Measurements from ENCODE around the gene PARVB. TPM values are rescaled to one million over a fixed set of nuclear protein-coding genes. Genes with fewer than 3 reads are reported as not detected.
"Not testable (repeated sequence)": the region's sequence is repeated elsewhere in the genome, so short reads cannot be mapped to it uniquely, and the experiment has no call there.

The PARVB gene
- total RNA-seq, 1 donor from 2014 or later = 38.2 TPM

DNA sequence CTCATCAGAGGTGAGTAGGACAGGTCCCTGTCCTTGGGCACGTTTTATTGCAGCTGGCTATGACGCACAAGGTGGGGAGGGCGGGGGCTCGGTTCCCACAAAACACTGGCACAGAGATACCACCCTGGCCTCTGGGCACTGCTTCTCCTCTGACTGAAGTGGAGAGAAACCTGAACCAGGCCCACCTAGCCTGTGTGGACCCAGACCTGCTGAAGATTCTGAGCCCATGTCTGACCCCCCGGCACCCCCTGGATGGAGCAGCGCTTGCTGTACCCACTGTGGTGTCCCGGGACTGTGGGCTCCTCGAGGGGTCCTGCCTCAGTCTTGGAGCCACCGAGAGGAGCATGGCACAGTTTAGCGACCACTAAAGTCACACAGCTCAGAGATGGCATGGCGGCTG is 72.6 kb downstream of the PARVB start:
- no peak for DNase-seq (ENCODE audit: low spot score)
- no peak for ATAC-seq

GRCh38 chr22:44097263-44098020 is 73.3 kb downstream of the PARVB start:
- intact Hi-C loops (cut with DNase I) = no loop called here
- DNase-seq (ENCODE audit: low spot score) = no peak
- no peak for ATAC-seq

More for the DNA sequence above, 72.6 kb downstream of the PARVB start:
- intact Hi-C loops (cut with DNase I) = no loop called here

- DNase-seq (ENCODE audit: low spot score) = no peak
- intact Hi-C loops (cut with DNase I) = no loop called here
- no peak for ATAC-seq
Measured at GRCh38 chr22:44098021-44098739, 74.1 kb downstream of the PARVB start.

DNA sequence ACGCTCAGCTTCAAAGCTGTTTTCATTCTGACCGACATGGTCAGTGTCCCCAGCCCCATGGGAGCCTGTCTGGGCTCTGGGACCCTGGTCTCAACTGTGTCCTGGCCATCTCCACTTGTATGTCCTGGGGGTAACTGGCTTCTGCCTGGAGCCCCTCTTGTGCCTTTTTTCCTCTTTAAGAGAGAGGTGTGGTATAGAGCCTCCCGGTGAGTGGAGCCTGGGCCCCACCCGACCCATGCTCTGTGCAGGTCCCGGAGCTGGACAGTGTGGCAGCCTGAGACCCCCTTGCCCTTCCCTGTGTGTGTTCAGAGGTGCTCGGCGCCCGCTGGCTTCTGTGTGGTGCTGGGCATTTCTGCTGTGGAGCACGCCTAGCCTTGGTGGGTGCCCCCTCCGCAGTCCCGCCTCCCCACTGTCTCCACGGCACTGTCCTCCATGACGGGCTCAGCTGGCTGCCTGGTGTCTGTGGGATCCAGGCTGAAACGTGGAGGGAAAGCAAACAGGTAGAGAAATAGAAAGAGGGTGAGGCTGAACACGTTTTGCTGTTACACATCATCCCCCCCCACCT is 74.9 kb downstream of the PARVB start:
- ATAC-seq (no peak), DNase-seq (ENCODE audit: low spot score) (no peak)
- intact Hi-C loops (cut with DNase I) = no loop called here

GRCh38 chr22:44099696-44100095 is 75.6 kb downstream of the PARVB start:
- DNase-seq (ENCODE audit: low spot score) = no peak
- no peak for ATAC-seq
- intact Hi-C loops (cut with DNase I) = no loop called here

DNA sequence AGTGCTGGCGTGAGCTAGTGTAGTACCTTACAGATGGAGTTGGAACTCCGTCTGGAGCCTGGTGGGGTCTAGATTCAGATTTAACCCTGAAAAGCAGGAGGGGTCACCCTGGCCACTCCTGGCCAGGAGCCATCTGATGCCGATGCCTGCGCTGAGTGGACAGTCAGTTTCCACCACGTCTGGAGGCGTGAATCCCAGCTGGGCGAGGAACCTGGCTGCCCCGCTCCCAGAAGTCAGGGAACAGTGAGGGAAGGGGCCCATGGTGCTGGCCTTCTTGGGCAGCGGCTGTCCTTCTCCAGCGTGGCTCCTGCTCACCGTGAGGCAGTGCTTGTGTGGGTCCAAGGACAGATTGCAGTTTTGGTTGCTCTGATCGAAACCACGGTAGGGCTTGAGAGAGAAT is 76.3 kb downstream of the PARVB start:
- DNase-seq (ENCODE audit: low spot score) = no peak
- intact Hi-C loops (cut with DNase I) = no loop called here
- ATAC-seq = no peak

DNA sequence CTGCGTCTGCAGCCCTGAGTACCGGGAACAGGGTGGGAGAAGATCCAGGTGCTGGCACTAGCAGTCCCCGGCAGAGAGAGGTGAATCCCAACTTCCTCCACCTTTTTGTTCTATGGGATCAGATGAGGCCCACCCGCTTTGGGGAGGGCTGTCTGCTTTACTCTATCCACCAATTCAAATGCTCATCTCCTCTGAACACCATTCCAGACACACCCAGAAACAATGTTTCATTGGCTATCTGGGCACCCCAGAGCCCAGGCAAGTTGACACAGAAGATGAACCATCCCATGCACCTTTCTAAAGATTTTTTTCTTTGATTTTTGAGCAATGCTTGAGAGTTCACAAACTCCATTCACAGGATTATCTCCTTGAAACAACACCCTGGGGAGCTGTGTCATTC is 78.0 kb downstream of the PARVB start:
- no peak for ATAC-seq
- intact Hi-C loops (cut with DNase I) = no loop called here
- no peak for DNase-seq (ENCODE audit: low spot score)

DNA sequence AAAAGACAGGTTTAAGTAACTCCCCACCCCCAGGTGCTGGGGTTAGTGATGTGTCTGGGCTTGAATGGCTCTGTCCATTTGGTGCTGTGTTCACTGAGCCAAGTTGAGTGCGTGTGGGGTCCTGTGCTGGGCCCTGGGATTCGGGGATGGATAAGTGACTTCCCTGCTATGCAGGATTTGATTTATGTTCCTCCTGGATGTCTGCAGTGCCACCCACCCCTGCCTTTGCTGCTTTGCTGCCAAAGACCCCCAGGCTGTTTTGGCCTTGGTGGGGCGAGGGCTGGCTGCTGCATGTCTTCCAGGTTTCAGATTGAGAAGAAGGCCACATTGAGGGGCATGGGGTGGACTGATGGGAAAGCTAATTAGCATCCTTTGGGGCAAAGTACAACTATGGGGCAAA is 78.8 kb downstream of the PARVB start:
- intact Hi-C loops (cut with DNase I) = no loop called here
- no peak for DNase-seq (ENCODE audit: low spot score)
- no peak for ATAC-seq

GRCh38 chr22:44103735-44104480 is 79.8 kb downstream of the PARVB start:
- ATAC-seq (no peak), DNase-seq (ENCODE audit: low spot score) (no peak)
- intact Hi-C loops (cut with DNase I) = no loop called here

DNA sequence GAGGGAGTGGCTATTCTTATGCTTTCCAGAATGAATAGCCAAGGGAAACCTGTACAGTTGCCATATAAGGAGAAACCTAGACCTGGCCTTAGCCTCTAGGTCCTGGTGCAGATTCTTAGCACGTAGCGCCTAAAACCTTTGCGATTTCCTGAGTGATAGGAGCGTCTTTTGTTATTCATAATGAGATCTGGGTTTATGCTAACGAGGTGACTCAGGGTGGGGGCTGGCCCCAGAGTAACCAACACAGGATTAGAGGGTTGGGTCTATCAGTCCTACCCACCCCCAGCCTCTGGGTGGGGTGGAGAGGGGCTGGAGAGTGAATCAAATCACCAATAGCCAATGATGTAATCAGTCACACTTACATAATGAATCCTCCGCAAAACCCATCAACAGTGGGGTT is 83.2 kb downstream of the PARVB start:
- no peak for DNase-seq (ENCODE audit: low spot score)
- no peak for ATAC-seq
- intact Hi-C loops (cut with DNase I) = no loop called here

DNA sequence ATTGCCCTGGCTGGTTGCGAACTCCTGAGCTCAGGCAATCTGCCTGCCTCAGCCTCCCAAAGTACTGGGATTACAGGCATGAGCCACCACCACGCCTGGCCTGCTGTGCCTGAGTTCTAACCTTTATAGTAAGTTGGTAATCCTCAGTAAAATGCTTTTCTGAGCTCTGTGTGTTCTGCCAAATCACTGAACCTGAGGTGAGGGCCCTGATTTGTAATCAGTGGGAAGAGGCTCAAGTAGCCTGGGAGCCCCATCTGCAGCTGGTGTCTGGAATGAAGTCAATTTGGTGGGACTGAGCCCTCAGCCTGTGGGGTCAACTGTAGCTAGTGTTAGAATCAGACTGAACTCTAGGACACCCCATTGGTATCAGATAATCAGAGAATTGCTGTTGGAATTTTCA is 84.0 kb downstream of the PARVB start:
- no peak for DNase-seq (ENCODE audit: low spot score)
- no peak for ATAC-seq
- intact Hi-C loops (cut with DNase I) = no loop called here

- peak; percentile 53 for DNase-seq (ENCODE audit: low spot score)
- intact Hi-C loops (cut with DNase I) = no loop called here
- ATAC-seq = no peak
Measured at GRCh38 chr22:44108806-44109385, 84.8 kb downstream of the PARVB start.

DNA sequence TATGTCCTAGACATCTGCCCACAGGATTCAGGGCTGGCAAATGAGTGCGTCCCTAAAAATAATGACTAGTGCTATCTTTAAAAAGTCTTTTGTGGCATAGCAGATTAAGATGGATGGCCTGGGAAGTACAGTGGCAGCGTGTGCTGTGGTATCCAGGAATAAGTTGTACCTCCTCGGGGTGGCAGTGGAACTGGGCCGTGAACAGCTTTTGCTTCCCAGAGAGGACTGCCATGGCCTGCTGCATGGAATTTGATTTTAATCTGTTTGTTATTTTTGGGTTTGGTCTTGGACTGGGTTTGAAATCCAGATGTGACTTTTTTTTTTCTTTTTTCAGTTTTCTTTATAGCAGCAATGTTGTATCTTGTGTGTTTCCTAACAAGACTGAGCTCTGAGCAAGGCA is 85.3 kb downstream of the PARVB start:
- DNase-seq (ENCODE audit: low spot score) = peak; percentile 25
- intact Hi-C loops (cut with DNase I) = no loop called here
- no peak for ATAC-seq

DNA sequence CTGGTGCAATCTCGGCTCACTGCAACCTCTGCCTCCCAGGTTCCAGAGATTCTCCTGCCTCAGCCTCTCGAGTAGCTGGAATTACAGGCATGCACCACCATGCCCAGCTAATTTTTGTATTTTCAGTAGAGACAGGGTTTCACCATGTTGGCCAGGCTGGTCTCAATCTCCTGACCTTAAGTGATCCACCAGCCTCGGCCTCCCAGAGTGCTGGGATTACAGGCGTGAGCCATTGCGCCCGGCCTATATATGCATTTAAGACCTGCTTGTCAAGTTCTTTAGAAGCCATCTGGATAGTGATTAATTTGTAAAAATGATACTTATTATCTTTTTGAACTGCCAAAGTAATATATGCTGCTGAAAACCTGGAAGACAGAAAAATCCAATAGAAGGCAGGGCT is 86.6 kb downstream of the PARVB start:
- ATAC-seq; DNase-seq (ENCODE audit: low spot score); intact Hi-C loops (cut with DNase I): not testable (repeated sequence)

DNA sequence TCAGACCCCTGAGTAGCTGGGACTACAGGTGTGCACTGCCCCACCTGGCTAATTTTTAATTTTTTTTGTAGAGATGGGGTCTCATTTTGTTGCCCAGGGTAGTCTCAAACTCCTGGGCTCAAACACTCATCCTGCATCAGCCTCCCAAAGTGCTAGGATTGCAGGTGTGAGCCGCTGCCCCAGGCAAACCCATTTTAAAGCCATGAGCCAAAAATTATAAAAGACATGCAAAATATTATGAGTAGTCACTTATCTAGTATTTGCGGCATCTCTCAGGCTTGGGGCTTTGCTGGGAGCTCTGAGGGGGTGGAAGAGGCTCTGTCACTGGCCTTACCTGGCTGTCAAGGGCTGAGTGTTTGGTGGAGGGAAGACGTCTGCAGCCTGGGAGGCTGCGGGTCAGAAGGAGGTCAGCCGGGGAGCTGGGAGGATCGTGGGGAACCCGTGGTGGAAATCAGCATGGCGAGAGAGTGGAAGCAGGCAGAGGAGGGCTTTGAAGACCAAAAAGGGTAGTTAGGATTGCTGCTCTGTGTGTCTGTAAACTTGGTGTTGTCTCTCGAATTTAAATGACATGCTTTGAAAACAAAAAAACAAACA is 87.6 kb downstream of the PARVB start:
- ATAC-seq (no peak), DNase-seq (ENCODE audit: low spot score) (peak; percentile 17)
- intact Hi-C loops (cut with DNase I) = no loop called here

- ATAC-seq (no peak), DNase-seq (ENCODE audit: low spot score) (peak; percentile 47)
- intact Hi-C loops (cut with DNase I) = no loop called here
Measured at GRCh38 chr22:44112191-44112590, 88.1 kb downstream of the PARVB start.

DNA sequence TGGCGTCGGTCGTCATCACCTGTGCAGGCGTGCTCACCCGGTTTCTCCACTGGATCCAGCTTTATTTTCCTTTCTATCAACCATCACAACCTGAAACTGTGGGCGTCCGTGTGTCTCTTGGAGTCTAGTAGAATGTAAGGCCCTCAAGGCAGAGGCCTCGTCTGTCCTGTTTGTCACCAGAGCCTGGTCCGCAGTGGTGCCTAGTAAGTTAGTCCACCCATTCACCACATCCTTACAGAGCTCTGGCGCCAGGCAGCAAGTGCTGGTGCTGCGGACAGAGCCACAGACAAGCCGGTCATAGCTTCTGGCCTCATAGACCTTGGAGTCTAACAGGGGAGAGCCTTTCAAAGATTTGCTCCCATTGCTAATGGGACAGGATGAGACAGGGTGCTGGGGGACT is 92.2 kb downstream of the PARVB start:
- intact Hi-C loops (cut with DNase I) = no loop called here
- ATAC-seq = no peak
- no peak for DNase-seq (ENCODE audit: low spot score)

- ATAC-seq = no peak
- DNase-seq (ENCODE audit: low spot score) = no peak
- intact Hi-C loops (cut with DNase I) = no loop called here
Measured at GRCh38 chr22:44116755-44117684, 92.9 kb downstream of the PARVB start.
